MCF 10A (cell line): Measurements from ENCODE around the gene EWSR1. TPM values are rescaled to one million over a fixed set of nuclear protein-coding genes. Genes with fewer than 3 reads are reported as not detected.
A peak's percentile ranks its signal among the peaks of the same experiment; 100 is the strongest.

Experiments used
- BruUV-seq: library from RNA; stranded (reverse); fragments of 400-500 nt; replicated peaks from 2 replicates; lab custom pipeline; 2021; lab: Mats Ljungman, UMichigan
- CTCF ChIA-PET: fragments of 300-600 bp; sonication (Branson Sonifier 250); formaldehyde crosslinking; extraction: SDS; loops from one replicate; lab custom pipeline; 2021; ENCODE audit warnings: antibody characterized with exemption, inconsistent platforms; lab: Yijun Ruan, JAX
- POLR2A ChIA-PET: fragments of 300-600, 350-650 bp; sonication (Branson Sonifier 250); formaldehyde crosslinking; extraction: SDS; loops from one replicate; lab custom pipeline; 2020; ENCODE audit warnings: antibody characterized with exemption, inconsistent platforms; lab: Yijun Ruan, JAX
- DNase-seq: peaks from one replicate; pipeline ENCODE4 v3.0.0-alpha.2; 2018; ENCODE audit not compliant: unreplicated experiment
- H3K27ac Mint-ChIP-seq: one replicate; pipeline ENCODE4 v1.8.0; 2022; ENCODE audit warnings: mild to moderate bottlenecking, low read depth, mixed read lengths; ENCODE audit not compliant: unreplicated experiment
- H3K27me3 Mint-ChIP-seq: one replicate; pipeline ENCODE4 v1.8.0; 2022; ENCODE audit warnings: mixed read lengths; ENCODE audit not compliant: insufficient read depth, unreplicated experiment
- H3K36me3 Mint-ChIP-seq: one replicate; pipeline ENCODE4 v1.8.0; 2022; ENCODE audit warnings: mild to moderate bottlenecking, moderate library complexity, mixed read lengths; ENCODE audit not compliant: insufficient read depth, unreplicated experiment
- H3K4me1 Mint-ChIP-seq: one replicate; pipeline ENCODE4 v1.8.0; 2022; ENCODE audit warnings: mixed read lengths; ENCODE audit not compliant: insufficient read depth, unreplicated experiment
- H3K4me3 Mint-ChIP-seq: one replicate; pipeline ENCODE4 v1.8.0; 2022; ENCODE audit warnings: mild to moderate bottlenecking, moderate library complexity, mixed read lengths; ENCODE audit not compliant: unreplicated experiment
- H3K9me3 Mint-ChIP-seq: one replicate; pipeline ENCODE4 v1.8.0; 2022; ENCODE audit warnings: mixed read lengths; ENCODE audit not compliant: unreplicated experiment
- CTCF ChIP-seq: fragments of 200-600 bp; IDR thresholded peaks from one replicate; pipeline ENCODE4 v1.8.0; 2022; ENCODE audit warnings: antibody characterized with exemption, mild to moderate bottlenecking; ENCODE audit not compliant: unreplicated experiment
- intact Hi-C: fragments of 100-400 bp; cut with micrococcal nuclease; formaldehyde crosslinking; loops from 2 replicates; pipeline ENCODE4 v1.14.1; 2022
- total RNA-seq: library from RNA; stranded (reverse); gene quantifications from 2 replicates; pipeline ENCODE4 v1.2.3, GENCODE V29; 2022

EWSR1 gene
- total RNA-seq, 1 experiment from 2014 or later, result 486 TPM

- peak overlapping the region; percentile 67 for H3K27ac Mint-ChIP-seq
- BruUV-seq, result no TSS peak
- CTCF ChIA-PET, result no interaction called here
Observed at GRCh38 chr22:29308791-29309262, 40.8 kb downstream of the EWSR1 start.

GRCh38 chr22:29309332-29310064, 41.4 kb downstream of the EWSR1 start:
- no TSS peak for BruUV-seq
- Mint-ChIP-seq H3K36me3 (peaks cover 10% of the 10 kb centered on the region), H3K4me1 (peaks cover 25% of the 10 kb centered on the region), H3K9me3 (no peaks in the 10 kb centered on the region), H3K27ac (no peak overlapping the region), H3K4me3 (peak overlapping the region; percentile 88), H3K27me3 (peaks cover 10% of the 10 kb centered on the region)
- intact Hi-C loops, result loop anchor here (10.0 kb wide), 1 partner anchor 75 kb away; the partner anchor contains the start of gene AP1B1
- TF ChIP-seq CTCF, result no peak
- CTCF ChIA-PET, result no interaction called here
- POLR2A ChIA-PET, result interaction anchor here (0.7 to 3.0 kb wide), 5 partner anchors 15 to 244 kb away, joined by 3 to 11 read pairs (median 4); partner anchors contain the start of genes EWSR1, RHBDD3 and THOC5
- peak; percentile 21 for DNase-seq

More at GRCh38 chr22:29308791-29309262, 40.8 kb downstream of the EWSR1 start:
- Mint-ChIP-seq H3K27me3 (peaks cover 3% of the 10 kb centered on the region), H3K4me3 (peak overlapping the region; percentile 88), H3K4me1 (peaks cover 19% of the 10 kb centered on the region), H3K36me3 (peaks cover 8% of the 10 kb centered on the region), H3K9me3 (no peaks in the 10 kb centered on the region)
- no peak for TF ChIP-seq CTCF
- DNase-seq, result peak; percentile 79
- POLR2A ChIA-PET, result interaction anchor here (0.7 to 3.0 kb wide), 7 partner anchors 14 to 360 kb away, joined by 3 to 11 read pairs (median 4); partner anchors contain the start of genes EWSR1, RHBDD3 and THOC5
- intact Hi-C loops, result loop anchor here (10.0 kb wide), 1 partner anchor 76 kb away; the partner anchor contains the start of gene AP1B1

- intact Hi-C loops, result no loop called here
- peaks cover 26% of the 10 kb centered on the region for H3K4me1 Mint-ChIP-seq
- POLR2A ChIA-PET, result interaction anchor here (0.7 to 1.4 kb wide), 6 partner anchors 10 to 713 kb away, joined by 3 to 4 read pairs (median 3); no protein-coding TSS in a partner anchor
- peaks cover 10% of the 10 kb centered on the region for H3K36me3 Mint-ChIP-seq
- peaks cover 15% of the 10 kb centered on the region for H3K27me3 Mint-ChIP-seq
- BruUV-seq, result no TSS peak
- H3K4me3 Mint-ChIP-seq, result no peak overlapping the region
- no peaks in the 10 kb centered on the region for H3K9me3 Mint-ChIP-seq
- TF ChIP-seq CTCF, result no peak
- DNase-seq, result no peak
- peak overlapping the region; percentile 95 for H3K27ac Mint-ChIP-seq
- CTCF ChIA-PET, result interaction anchor here (0.5 kb wide), 1 partner anchor 759 kb away, joined by 3 read pairs; no protein-coding TSS in a partner anchor
Observed at GRCh38 chr22:29310065-29310862, 42.2 kb downstream of the EWSR1 start.
